ENCODE measurements around the gene HSBP1. TPM values are rescaled to one million over a fixed set of nuclear protein-coding genes. Genes with fewer than 3 reads are reported as not detected.

HSBP1 gene
- total and polyA plus RNA-seq, 2 of the 4 experiments (the other 2 are of a cell fraction) = 8.8 to 65.2 TPM

DNA sequence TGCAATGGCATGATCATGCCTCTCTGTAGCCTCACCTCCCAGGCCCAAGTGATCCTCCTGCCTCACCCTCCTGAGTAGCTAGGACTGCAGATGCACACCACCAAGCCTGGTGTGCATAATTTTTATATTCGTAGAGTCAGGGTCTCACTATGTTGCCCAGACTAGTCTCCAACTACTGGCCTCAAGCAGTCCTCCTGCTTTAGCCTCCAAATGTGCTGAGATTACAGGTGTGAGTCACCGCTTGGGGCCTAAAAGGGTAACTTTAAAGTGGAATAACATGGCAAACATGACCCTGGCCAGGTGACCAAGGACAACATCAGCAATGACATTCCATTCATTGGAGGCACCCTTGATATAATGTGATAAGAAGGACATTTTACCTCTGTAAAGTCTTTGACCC lies 26.1 kb downstream of the HSBP1 start:
- in situ Hi-C loops (cut with MboI; ENCODE audit: low sequenced_read_pairs) (no loop called here), intact Hi-C loops (cut with micrococcal nuclease) (no loop called here), dilution Hi-C loops (cut with HindIII; ENCODE audit: low sequenced_read_pairs, unreplicated experiment) (no loop called here)
- Histone ChIP-seq H3K9ac (ENCODE audit: low read depth, low read length) (no peak overlapping the region), H3K23ac (ENCODE audit: low read depth, low read length) (no peak overlapping the region), H2BK20ac (ENCODE audit: low read depth, low read length) (no peak overlapping the region), H4K8ac (ENCODE audit: low read depth in 2 of 2, low read length in 2 of 2) (no peak overlapping the region), H2AK5ac (ENCODE audit: low read depth, low read length) (no peak overlapping the region), H3K4me3 (ENCODE audit: insufficient read depth, low read depth, low read length) (no peak overlapping the region), H4K5ac (ENCODE audit: low read depth, low read length) (no peak overlapping the region), H3K9me1 (ENCODE audit: insufficient read depth, low read length) (no peaks in the 10 kb centered on the region), H3K18ac (ENCODE audit: low read depth, low read length) (no peak overlapping the region), H3K27ac (ENCODE audit: insufficient read depth, low read length) (no peak overlapping the region), H2BK15ac (ENCODE audit: low read depth, low read length) (no peak overlapping the region), H2BK120ac (ENCODE audit: low read depth, low read length) (no peak overlapping the region), H2AFZ (replicated peaks; ENCODE audit: low read length, poor library complexity) (no peak overlapping the region), H2AK9ac (replicated peaks; ENCODE audit: low read depth, low read length, poor library complexity) (no peak overlapping the region), H3K27me3 (ENCODE audit: control insufficient read depth, insufficient read depth, low read length) (peaks cover 8% of the 10 kb centered on the region), H3K36me3 (ENCODE audit: control insufficient read depth, insufficient read depth, low read length) (no peaks in the 10 kb centered on the region), H3K4me1 (ENCODE audit: control insufficient read depth, insufficient read depth, low read length) (peaks cover 2% of the 10 kb centered on the region), H3K4me2 (ENCODE audit: low read depth, low read length) (no peak overlapping the region), H3K56ac (ENCODE audit: extremely low read depth, insufficient read depth, low read length) (no peak overlapping the region), H2BK5ac (ENCODE audit: low read depth, low read length, poor library complexity, severe bottlenecking) (no peak overlapping the region), H3K14ac (replicated peaks; ENCODE audit: low read depth, low read length) (no peak overlapping the region), H3K9me3 (ENCODE audit: control insufficient read depth, insufficient read depth, low read length) (no peaks in the 10 kb centered on the region), H4K20me1 (ENCODE audit: insufficient read depth, low read length) (no peaks in the 10 kb centered on the region), H4K91ac (ENCODE audit: insufficient read depth, low read depth, low read length) (no peak overlapping the region), H3K4ac (ENCODE audit: low read depth, low read length) (no peak overlapping the region), H3K79me1 (ENCODE audit: low read depth in 1 of 2, low read length in 2 of 2) (no peaks in the 10 kb centered on the region)
- ChIA-PET POLR2A (ENCODE audit: unreplicated experiment) (no interaction called here), CTCF (no interaction called here)
- no CpG with 5 or more reads among the region's 2 CpGs for WGBS, 2 experiments (ENCODE audit: extremely low coverage in 2 of 2, insufficient read length in 1 of 2)
- TF ChIP-seq RCOR1 (IDR thresholded peaks at IDR 0.05; ENCODE audit: insufficient replicate concordance, low read length) (no peak), BHLHE40 (IDR thresholded peaks at IDR 0.05; ENCODE audit: low read depth, low read length) (no peak)
- BruUV-seq (replicated peaks) = no TSS peak
- ATAC-seq (ENCODE audit: low read depth) (no peak), DNase-seq (no peak)
